Smooth muscle cell (in vitro differentiated cells): ENCODE measurements around the gene ANKRD10. TPM values are rescaled to one million over a fixed set of nuclear protein-coding genes. Genes with fewer than 3 reads are reported as not detected.
"Not testable (repeated sequence)": the region's sequence is repeated elsewhere in the genome, so short reads cannot be mapped to it uniquely, and the experiment has no call there.

Experiments used
- DNase-seq: peaks from one replicate; lab custom pipeline; 2025; ENCODE audit not compliant: unreplicated experiment; lab: John Stamatoyannopoulos, UW
- H2AFZ ChIP-seq: fragments of 200-600 bp; sonication (generic); 2 replicates; pipeline ENCODE4 v1.6.0; 2016; ENCODE audit warnings: antibody characterized with exemption, low read depth, mild to moderate bottlenecking
- H3F3A ChIP-seq: fragments of 200-600 bp; sonication (generic); 2 replicates; pipeline ENCODE4 v1.6.0; 2017; ENCODE audit warnings: antibody characterized with exemption, low read depth
- H3K27ac ChIP-seq: fragments of 200-600 bp; sonication (generic); 2 replicates; pipeline ENCODE4 v1.5.1; 2016; ENCODE audit warnings: low read depth, mild to moderate bottlenecking
- H3K27me3 ChIP-seq: fragments of 200-600 bp; sonication (generic); 2 replicates; pipeline ENCODE4 v1.6.1; 2016; ENCODE audit warnings: low read depth, mild to moderate bottlenecking
- H3K36me3 ChIP-seq: fragments of 200-600 bp; sonication (generic); 2 replicates; pipeline ENCODE4 v1.5.1; 2016; ENCODE audit warnings: low read depth
- H3K4me1 ChIP-seq: fragments of 200-600 bp; sonication (generic); 2 replicates; pipeline ENCODE4 v1.5.1; 2016; ENCODE audit warnings: low read depth
- H3K4me2 ChIP-seq: fragments of 200-600 bp; sonication (generic); 2 replicates; pipeline ENCODE4 v1.6.0; 2016; ENCODE audit warnings: mild to moderate bottlenecking
- H3K4me3 ChIP-seq: fragments of 200-600 bp; sonication (generic); 2 replicates; pipeline ENCODE4 v1.5.1; 2016; ENCODE audit warnings: mild to moderate bottlenecking
- H3K79me2 ChIP-seq: fragments of 200-600 bp; sonication (generic); 2 replicates; pipeline ENCODE4 v1.6.0; 2016; ENCODE audit warnings: low read depth, mild to moderate bottlenecking
- H3K9ac ChIP-seq: fragments of 200-600 bp; sonication (generic); 2 replicates; pipeline ENCODE4 v1.6.0; 2016; ENCODE audit warnings: low read depth
- H3K9me3 ChIP-seq: fragments of 200-600 bp; sonication (generic); replicated peaks from 2 replicates; pipeline ENCODE4 v1.5.1; 2016; ENCODE audit warnings: low read depth
- H4K20me1 ChIP-seq: fragments of 200-600 bp; sonication (generic); 2 replicates; pipeline ENCODE4 v1.6.0; 2016; ENCODE audit warnings: low read depth
- WGBS: methylation state at CpG from one replicate; pipeline ENCODE4 v1.1.7; 2016; ENCODE audit warnings: low lambda C conversion rate; 5-methylcytosine and 5-hydroxymethylcytosine counted together
- polyA plus RNA-seq: library from polyadenylated mRNA; unstranded; fragments of >200 nt; fragmentation: Nextera tagmentation; extraction: Ambion mirVana; gene quantifications from 2 replicates; pipeline ENCODE4 v1.2.1, GENCODE V29; 2016
- total RNA-seq: library from RNA; depleted of rRNA; stranded (reverse); fragments of >200 nt; gene quantifications from 2 replicates; pipeline ENCODE4 v1.2.3, GENCODE V29; 2014
- TF ChIP-seq, protein P1 (sequence below): fragments of 200-600 bp; sonication (generic); IDR thresholded peaks from 2 replicates; pipeline ENCODE4 v1.5.1; 2017; ENCODE audit warnings: borderline replicate concordance, mild to moderate bottlenecking, antibody characterized with exemption; ENCODE audit not compliant: insufficient read depth, poor library complexity, severe bottlenecking

Gene ANKRD10
- total and polyA plus RNA-seq, 2 experiments from 2014 or later = 31.0 to 61.8 TPM

DNA sequence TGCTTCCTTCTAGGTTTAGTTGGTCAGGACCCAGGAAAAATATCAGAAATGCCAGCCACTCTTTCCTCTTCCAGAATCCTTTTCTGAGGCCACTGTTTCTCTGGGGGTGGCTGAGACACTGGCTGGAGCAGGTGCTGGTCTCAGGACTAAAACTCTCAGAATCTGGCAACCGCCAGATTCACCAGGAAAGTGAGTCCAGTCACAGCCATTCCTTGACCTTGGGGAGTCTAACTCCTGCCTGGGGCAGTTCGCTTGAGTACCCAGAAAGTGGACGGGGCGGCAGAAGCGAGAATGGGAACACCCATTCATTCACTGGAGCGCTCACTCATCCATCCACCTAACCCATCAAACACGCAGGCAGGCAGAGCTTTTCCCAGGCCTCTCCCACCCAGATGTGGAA is 40.7 kb upstream of the ANKRD10 start:
- H3K79me2 ChIP-seq, H4K20me1 ChIP-seq, H3K9me3 ChIP-seq, H3K4me2 ChIP-seq, DNase-seq, H3K27me3 ChIP-seq, H3F3A ChIP-seq, H3K36me3 ChIP-seq, H3K4me1 ChIP-seq, H3K4me3 ChIP-seq, H2AFZ ChIP-seq: not testable (repeated sequence)
- WGBS = 85% methylated on average over 4 of the region's 7 CpGs
- Histone ChIP-seq H3K27ac (peak overlapping the region; percentile 89), H3K9ac (peak overlapping the region; percentile 64)

DNA sequence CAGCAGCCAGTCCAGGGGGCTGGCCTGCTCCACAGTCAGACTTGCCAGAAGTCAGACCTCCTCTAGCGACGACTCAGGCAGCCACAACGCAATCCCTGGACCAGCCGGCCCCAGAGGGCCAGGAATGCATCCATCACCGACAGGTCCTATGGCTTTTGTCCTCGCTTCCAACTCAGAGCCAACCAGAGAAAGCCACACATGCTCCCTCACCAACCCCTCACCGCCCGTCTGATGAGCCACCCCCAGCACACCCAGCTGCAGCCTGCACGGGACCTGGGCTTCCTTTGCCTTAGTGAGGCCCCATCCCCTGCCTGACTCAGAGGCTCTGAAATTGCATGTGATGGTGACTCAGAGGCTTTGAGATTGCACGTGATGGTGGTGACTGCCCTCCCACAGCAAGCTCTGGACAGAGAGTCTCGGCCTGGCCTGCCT is 40.2 kb upstream of the ANKRD10 start:
- 7% methylated on average over 11 of the region's 11 CpGs for WGBS
- H3K4me1 ChIP-seq, H3K27me3 ChIP-seq, H3K4me3 ChIP-seq, H3K36me3 ChIP-seq, H3K9me3 ChIP-seq, H3F3A ChIP-seq, H2AFZ ChIP-seq, H3K79me2 ChIP-seq, H4K20me1 ChIP-seq: not testable (repeated sequence)
- DNase-seq = peak; percentile 70
- Histone ChIP-seq H3K9ac (peak overlapping the region; percentile 64), H3K27ac (peak overlapping the region; percentile 89), H3K4me2 (peak overlapping the region; percentile 61)

- H3K4me3 ChIP-seq, H3K36me3 ChIP-seq, DNase-seq, H3K79me2 ChIP-seq, H3K27me3 ChIP-seq, H4K20me1 ChIP-seq, H3K9me3 ChIP-seq, H2AFZ ChIP-seq, H3K4me1 ChIP-seq, H3F3A ChIP-seq: not testable (repeated sequence)
- peak overlapping the region; percentile 61 for H3K4me2 ChIP-seq
- H3K27ac ChIP-seq = peak overlapping the region; percentile 69
- H3K9ac ChIP-seq = peak overlapping the region; percentile 21
- 94% methylated on average over 15 of the region's 15 CpGs for WGBS
Measured at GRCh38 chr13:110954533-110954920, 39.7 kb upstream of the ANKRD10 start.

DNA sequence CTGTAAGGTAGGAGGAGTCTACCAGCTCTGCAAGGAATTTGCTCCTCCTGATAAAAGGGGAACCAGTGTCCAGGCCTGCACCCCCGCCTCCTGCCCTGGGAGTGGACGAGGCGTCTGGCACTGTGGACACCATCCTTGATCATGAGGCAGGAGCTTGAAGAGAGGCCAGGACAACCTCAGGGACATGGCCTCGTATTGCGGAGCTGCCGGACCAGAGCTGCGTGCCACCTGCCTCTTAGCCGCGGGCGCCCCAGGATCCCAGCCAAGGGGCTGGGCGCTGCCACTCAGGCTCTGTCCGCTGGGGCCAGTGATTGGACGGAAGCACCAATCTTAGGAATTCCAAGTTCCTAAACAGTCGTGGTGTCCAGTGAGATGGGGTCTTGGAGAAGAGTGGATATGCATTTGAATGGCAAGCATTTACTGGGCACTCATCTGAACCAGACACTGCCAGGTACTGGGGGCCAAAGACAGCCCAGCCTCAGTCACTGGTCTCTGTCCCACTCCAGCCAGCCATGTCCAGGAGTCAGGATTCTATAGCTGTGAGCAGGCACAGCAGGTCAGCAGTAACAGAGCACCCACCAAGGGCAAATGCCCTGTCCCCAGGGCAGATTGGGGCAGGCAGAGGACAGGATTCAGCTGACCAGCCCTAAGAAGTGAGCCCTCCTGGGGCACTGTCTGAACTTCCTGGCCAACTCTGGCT is 39.1 kb upstream of the ANKRD10 start:
- Histone ChIP-seq H3K36me3 (no peaks in the 10 kb centered on the region), H4K20me1 (no peaks in the 10 kb centered on the region), H3K9ac (peak overlapping the region; percentile 21), H2AFZ (no peak overlapping the region), H3K27ac (peak overlapping the region; percentile 69), H3K4me2 (no peak overlapping the region), H3K4me3 (no peak overlapping the region), H3K9me3 (no peaks in the 10 kb centered on the region), H3F3A (no peaks in the 10 kb centered on the region), H3K27me3 (no peaks in the 10 kb centered on the region), H3K4me1 (no peaks in the 10 kb centered on the region), H3K79me2 (no peaks in the 10 kb centered on the region)
- TF ChIP-seq, protein P1, sequence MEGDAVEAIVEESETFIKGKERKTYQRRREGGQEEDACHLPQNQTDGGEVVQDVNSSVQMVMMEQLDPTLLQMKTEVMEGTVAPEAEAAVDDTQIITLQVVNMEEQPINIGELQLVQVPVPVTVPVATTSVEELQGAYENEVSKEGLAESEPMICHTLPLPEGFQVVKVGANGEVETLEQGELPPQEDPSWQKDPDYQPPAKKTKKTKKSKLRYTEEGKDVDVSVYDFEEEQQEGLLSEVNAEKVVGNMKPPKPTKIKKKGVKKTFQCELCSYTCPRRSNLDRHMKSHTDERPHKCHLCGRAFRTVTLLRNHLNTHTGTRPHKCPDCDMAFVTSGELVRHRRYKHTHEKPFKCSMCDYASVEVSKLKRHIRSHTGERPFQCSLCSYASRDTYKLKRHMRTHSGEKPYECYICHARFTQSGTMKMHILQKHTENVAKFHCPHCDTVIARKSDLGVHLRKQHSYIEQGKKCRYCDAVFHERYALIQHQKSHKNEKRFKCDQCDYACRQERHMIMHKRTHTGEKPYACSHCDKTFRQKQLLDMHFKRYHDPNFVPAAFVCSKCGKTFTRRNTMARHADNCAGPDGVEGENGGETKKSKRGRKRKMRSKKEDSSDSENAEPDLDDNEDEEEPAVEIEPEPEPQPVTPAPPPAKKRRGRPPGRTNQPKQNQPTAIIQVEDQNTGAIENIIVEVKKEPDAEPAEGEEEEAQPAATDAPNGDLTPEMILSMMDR = no peak
- 98% methylated on average over 7 of the region's 14 CpGs for WGBS
- DNase-seq = no peak

- no peaks in the 10 kb centered on the region for H3F3A ChIP-seq
- H3K36me3 ChIP-seq = no peaks in the 10 kb centered on the region
- no peak overlapping the region for H3K4me3 ChIP-seq
- no peak overlapping the region for H3K4me2 ChIP-seq
- WGBS = 95% methylated on average over 12 of the region's 12 CpGs
- H4K20me1 ChIP-seq = no peaks in the 10 kb centered on the region
- H3K9me3 ChIP-seq = no peaks in the 10 kb centered on the region
- no peaks in the 10 kb centered on the region for H3K4me1 ChIP-seq
- TF ChIP-seq, protein P1 = no peak
- no peak overlapping the region for H3K9ac ChIP-seq
- H3K79me2 ChIP-seq = no peaks in the 10 kb centered on the region
- no peak overlapping the region for H3K27ac ChIP-seq
- H3K27me3 ChIP-seq = no peaks in the 10 kb centered on the region
- DNase-seq = no peak
- no peak overlapping the region for H2AFZ ChIP-seq
Measured at GRCh38 chr13:110953416-110953815, 38.5 kb upstream of the ANKRD10 start.

DNA sequence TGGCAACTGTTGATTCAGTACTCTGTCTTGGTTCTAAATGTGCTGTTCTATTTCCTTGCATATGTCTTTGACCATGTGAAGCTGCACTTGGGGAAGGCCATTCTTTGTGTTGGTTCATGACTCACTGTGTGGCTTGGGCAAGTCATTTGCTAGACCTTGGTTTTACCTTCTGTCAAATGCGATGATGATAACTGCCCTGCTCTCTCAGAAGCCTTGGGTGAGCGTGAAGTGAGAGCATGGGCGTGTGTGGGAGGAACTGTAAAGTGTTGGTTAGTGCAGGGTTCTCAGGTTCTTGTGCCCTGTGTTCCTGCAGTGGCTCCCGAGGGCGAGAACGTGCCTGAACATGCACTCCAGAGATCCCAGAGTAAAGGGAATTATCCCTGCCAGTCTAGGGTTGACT is 37.3 kb upstream of the ANKRD10 start:
- H3K4me1 ChIP-seq, H3K36me3 ChIP-seq, H3K9me3 ChIP-seq, H3K79me2 ChIP-seq, H3K27me3 ChIP-seq, H3F3A ChIP-seq, H3K27ac ChIP-seq, DNase-seq, H2AFZ ChIP-seq, H3K4me2 ChIP-seq, H4K20me1 ChIP-seq, H3K4me3 ChIP-seq, H3K9ac ChIP-seq: not testable (repeated sequence)
- 60% methylated on average over 6 of the region's 6 CpGs for WGBS
